Measurements from ENCODE around the gene POP7.
"Not testable (repeated sequence)": the region's sequence is repeated elsewhere in the genome, so short reads cannot be mapped to it uniquely, and the experiment has no call there.

Gene POP7

GRCh38 chr7:100705753-100706671, at the start of gene POP7:
Gene POP7 (plus strand): TSS chr7:100706121. CDS start chr7:100706831, 710 bp downstream.
- peak; percentile 99 for DNase-seq
- H3K4me3 Mint-ChIP-seq = peak within 1 kb of the TSS; percentile 93 to 99
- ATAC-seq = peak; percentile 98

DNA sequence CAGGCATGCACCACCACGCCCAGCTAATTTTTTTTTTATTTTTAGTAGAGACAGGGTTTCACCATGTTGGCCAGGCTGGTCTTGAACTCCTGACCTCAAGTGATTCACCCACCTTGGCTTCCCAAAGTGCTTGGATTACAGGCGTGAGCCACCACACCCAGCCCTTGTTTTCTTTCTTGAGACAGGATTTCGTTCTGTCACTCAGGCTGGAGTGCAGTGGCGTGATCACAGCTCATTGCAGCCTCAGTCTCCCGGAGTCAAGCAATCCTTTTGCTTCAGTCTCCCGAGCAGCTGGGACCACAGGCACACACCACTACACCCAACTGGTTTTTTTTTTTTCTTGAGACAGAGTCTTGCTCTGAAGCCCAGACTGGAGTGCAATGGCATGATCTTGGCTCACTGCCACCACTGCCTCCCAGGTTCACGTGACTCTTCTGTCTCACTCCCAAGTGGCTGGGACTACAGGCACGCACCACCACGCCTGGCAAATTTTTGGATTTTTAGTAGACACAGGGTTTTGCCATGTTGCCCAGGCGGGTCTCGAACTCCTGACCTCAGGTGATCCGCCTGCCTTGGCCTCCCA, 43.6 kb upstream of the POP7 start:
- not testable (repeated sequence) for H3K4me1 Mint-ChIP-seq, H3K27ac Mint-ChIP-seq, H3K9me3 Mint-ChIP-seq, H3K4me3 Mint-ChIP-seq, ATAC-seq, DNase-seq
- peaks cover 19% of the 10 kb centered on the region for H3K27me3 Mint-ChIP-seq

More at GRCh38 chr7:100705753-100706671, at the start of gene POP7:
- Mint-ChIP-seq H3K4me1 (peaks cover 24% of the 10 kb centered on the region), H3K27me3 (no peaks in the 10 kb centered on the region), H3K9me3 (no peaks in the 10 kb centered on the region), H3K27ac (peak within 1 kb of the TSS; percentile 95 to 99)

- Mint-ChIP-seq H3K4me1 (no peaks in the 10 kb centered on the region), H3K4me3 (no peak overlapping the region), H3K9me3 (peaks cover 0 to 4% of the 10 kb centered on the region in 2 donors), H3K27me3 (no peaks in the 10 kb centered on the region), H3K27ac (no peak overlapping the region)
- no peak for DNase-seq
- no peak for ATAC-seq
Observed at GRCh38 chr7:100665168-100665726, 40.7 kb upstream of the POP7 start.

DNA sequence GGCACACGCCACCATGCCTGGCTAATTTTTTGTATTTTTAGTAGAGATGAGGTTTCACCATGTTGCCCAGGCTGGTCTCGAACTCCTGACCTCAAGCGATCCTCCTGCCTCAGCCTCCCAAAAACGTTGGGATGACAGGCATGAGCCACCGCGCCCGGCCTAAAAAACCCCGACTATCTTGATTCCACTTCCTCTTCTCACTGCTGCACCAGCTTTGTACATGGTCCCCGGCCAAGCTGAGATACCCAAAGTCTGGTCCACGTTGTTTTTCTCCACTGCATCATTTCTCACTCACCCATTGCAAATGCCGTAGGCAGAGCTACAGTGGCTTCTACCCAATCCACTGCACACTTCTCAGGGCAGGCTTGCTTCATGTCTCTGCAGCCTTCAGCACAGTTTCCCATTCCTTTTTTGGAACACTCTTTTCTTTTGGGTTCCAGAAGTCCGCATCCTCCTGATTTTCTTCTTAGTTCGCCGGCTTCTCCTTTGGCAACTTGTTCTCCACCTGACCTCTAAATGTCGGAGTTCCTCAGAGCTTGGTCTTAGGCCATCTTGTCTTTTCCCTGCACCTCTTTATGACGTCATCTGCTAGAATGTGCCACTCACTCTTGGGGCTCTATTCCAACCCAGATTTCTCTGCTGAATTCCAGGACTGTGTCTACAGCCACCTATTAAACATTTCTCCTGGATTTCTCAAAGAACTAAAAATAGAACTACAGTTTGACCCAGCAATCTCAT, 38.4 kb upstream of the POP7 start:
- no peak for ATAC-seq
- Mint-ChIP-seq H3K27me3 (no peaks in the 10 kb centered on the region), H3K4me1 (peaks cover under 1% of the 10 kb centered on the region), H3K9me3 (peaks cover 0 to 4% of the 10 kb centered on the region in 2 donors), H3K27ac (no peak overlapping the region), H3K4me3 (no peak overlapping the region)
- no peak for DNase-seq

- H3K27me3 Mint-ChIP-seq = no peaks in the 10 kb centered on the region
- peaks cover 0 to 4% of the 10 kb centered on the region in 2 donors for H3K9me3 Mint-ChIP-seq
- DNase-seq (no peak), ATAC-seq (no peak)
- H3K4me3 Mint-ChIP-seq = no peak overlapping the region
- no peak overlapping the region for H3K27ac Mint-ChIP-seq
- H3K4me1 Mint-ChIP-seq = peaks cover 6% of the 10 kb centered on the region
Observed at GRCh38 chr7:100668069-100668449, 37.9 kb upstream of the POP7 start.

- not testable (repeated sequence) for H3K9me3 Mint-ChIP-seq, H3K27ac Mint-ChIP-seq, DNase-seq, H3K4me1 Mint-ChIP-seq, H3K27me3 Mint-ChIP-seq, H3K4me3 Mint-ChIP-seq, ATAC-seq
Observed at GRCh38 chr7:100669106-100669505, 36.8 kb upstream of the POP7 start.

DNA sequence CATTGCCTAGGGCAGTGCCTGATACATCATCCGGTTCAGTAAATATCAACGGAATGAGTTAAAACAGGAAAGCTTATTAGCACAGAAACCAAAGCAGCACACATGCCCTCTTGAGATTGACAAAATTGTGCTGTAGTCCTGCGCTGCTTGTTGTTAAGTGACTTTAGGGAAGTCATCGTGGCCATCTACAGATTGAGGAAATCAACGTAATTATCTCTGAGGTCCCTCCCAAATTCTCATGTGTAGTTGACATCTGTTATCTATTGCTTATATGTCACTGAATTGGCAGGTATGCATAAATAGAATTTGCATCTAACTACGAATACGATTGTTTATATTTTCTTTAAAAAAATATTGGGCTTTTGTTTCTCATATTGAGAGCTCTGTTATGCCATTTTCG, 35.8 kb upstream of the POP7 start:
- no peaks in the 10 kb centered on the region for H3K27me3 Mint-ChIP-seq
- H3K27ac Mint-ChIP-seq = no peak overlapping the region
- H3K4me3 Mint-ChIP-seq = no peak overlapping the region
- ATAC-seq (no peak), DNase-seq (no peak)
- H3K9me3 Mint-ChIP-seq = peaks cover 0 to 4% of the 10 kb centered on the region in 2 donors
- H3K4me1 Mint-ChIP-seq = peaks cover 10% of the 10 kb centered on the region

DNA sequence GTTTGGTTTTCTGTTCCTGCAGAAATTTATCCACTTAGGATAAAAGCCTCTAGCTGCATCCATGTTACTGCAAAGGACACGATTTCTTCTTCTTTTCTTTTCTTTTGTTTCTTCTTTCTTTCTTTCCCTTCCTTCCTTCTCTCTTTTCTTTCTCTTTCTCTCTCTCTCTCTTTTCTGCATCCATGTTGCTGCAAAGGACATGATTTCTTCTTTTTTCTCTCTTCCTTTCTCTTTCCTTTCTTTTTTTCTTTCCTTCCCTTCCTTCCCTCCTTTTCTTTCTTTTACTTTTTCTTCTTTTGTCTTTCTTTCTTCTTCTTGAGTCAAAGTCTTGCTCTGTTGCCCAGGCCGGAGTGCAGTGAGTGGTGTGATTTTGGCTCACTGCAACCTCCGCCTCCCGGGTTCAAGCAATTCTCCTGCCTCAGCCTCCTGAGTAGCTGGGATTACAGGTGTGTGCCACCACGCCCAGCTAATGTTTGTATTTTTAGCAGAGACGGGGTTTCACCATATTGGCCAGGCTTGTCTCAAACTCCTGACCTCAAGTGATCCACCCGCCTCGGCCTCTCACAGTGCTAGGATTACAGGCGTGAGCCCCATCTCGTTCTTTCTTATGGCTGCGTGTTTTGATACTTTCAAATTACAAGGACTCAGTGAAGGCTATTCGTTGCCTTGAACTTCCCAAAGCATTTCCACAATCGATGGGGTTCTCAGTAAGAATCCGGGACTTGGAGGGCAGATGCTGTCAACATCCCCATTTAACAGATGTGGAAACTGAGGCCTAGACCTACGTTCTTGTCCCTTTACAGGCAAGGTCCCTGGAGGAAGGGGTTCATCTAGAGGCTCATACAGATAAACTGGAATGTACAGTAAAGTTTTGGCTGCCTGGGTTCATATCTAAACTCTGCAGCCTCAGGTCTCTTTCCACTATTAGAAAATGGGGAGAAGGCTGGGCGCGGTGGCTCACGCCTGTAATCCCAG, 34.3 kb upstream of the POP7 start:
- Mint-ChIP-seq H3K4me3 (peak overlapping the region in 1 of 2 donors; percentile 90), H3K27ac (peak overlapping the region in 1 of 2 donors; percentile 35), H3K9me3 (peaks cover 0 to 4% of the 10 kb centered on the region in 2 donors), H3K27me3 (no peaks in the 10 kb centered on the region), H3K4me1 (peaks cover 15% of the 10 kb centered on the region)
- ATAC-seq (no peak), DNase-seq (no peak)

DNA sequence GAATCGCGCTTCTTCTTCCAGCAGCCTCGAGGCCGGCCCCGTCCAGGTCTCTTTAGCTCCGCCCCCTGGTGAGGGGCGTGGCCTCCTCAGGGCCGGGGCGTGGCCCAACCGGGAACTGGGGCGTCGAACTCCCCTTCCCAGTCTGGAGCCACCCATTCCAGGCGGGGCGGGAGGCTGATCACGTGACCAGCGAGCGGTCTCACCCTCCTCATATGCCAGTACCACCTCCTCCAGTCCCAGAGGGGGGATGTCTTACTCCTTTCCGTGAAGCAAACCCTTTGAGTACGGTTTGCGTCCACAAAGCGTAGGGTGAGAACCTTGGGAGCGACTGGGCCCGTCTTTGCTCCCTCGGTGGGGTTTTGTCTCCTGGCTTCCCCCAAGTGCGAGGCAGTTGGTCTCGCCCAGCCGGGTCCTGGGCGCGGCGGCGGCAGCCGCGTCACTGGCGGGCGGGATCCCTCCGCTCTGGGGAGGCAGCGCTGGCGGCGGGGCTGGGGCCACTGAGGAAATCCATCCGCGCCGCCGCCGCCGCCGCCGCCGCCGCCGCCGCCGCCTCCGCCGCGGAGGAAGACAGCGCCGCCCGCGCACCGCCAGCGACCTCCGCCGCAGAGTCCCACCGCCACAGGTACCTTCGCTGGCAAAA, 32.5 kb upstream of the POP7 start, which contains the start of gene GNB2:
Gene GNB2 (plus strand): TSS at position 439 of the 640 bp plus-strand sequence. CDS start 2,526 bp downstream, outside the sequence.
- H3K27me3 Mint-ChIP-seq = no peaks in the 10 kb centered on the region

DNA sequence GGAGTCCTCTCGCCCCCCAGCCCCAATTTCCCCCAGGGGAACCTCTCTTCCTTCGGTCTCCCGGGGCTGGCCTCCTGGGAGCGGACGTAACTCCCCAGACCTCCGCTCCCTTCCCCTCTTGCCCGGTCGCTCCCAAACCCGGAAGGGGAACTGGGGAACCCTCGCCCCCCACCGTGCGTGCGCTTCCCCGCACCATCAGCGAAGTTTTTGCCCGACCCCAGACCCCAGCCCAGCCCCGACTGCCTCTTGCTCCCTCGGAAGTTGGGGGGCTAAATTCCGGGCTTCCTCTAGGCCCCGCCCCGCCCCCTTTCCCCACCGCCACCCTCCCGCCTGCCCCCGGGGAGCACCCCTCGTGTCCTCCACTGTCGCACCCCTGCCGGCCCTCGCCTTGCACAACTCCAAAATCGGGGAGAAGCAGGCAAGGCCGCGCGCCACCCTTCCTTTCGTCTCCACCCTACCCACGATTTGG, 31.9 kb upstream of the POP7 start:
- no peak for DNase-seq
- peak overlapping the region; percentile 95 to 96 for H3K27ac Mint-ChIP-seq

More for the DNA sequence above, 32.5 kb upstream of the POP7 start, which contains the start of gene GNB2:
- peak within 1 kb of the TSS; percentile 97 to 98 for H3K27ac Mint-ChIP-seq
- peak within 1 kb of the TSS; percentile 90 to 91 for H3K4me3 Mint-ChIP-seq
- peaks cover 29% of the 10 kb centered on the region for H3K4me1 Mint-ChIP-seq
- no peaks in the 10 kb centered on the region for H3K9me3 Mint-ChIP-seq
- ATAC-seq (peak; percentile 75), DNase-seq (peak; percentile 98 to 99)

DNA sequence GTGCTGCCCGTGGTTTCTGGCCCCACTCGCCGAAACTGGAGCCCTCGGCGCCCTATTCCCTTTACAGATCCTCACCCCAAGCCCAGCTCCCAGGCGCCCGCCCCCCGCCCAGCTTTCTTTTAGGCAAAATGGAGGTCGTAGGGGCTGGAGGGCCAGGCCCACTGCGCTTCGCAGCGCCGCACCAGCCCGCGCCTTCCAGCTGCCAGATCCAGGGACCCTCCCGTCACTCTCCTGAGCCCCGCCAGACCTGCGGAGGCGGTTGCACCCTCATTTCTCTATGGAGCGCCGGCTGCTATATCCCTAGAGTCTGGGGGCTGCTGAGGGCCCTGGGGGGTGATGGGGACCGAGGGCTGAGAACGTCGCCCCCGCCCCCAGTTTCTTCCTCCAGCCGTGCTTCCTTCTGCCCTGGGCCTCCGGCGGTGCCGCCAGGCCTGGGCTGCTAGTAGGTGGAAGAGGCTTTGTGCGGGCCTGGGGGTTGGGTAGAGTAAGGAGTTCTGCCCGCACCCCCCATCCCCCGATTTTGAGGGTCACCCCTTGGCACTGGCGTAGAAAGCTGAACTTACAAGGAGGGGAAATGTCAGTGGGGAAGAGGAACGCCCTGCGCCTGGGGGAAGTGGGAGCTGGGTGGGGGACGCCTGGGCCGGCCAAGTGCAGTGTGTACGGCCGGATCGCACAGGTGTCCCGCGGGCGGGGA, 31.4 kb upstream of the POP7 start:
- Mint-ChIP-seq H3K4me3 (peak overlapping the region; percentile 90 to 91), H3K27me3 (no peaks in the 10 kb centered on the region), H3K4me1 (peaks cover 37% of the 10 kb centered on the region), H3K9me3 (no peaks in the 10 kb centered on the region), H3K27ac (peak overlapping the region; percentile 95 to 96)
- DNase-seq (no peak), ATAC-seq (no peak)

More for the DNA sequence above, 31.9 kb upstream of the POP7 start:
- Mint-ChIP-seq H3K4me3 (peak overlapping the region; percentile 90 to 91), H3K4me1 (peaks cover 31% of the 10 kb centered on the region), H3K9me3 (no peaks in the 10 kb centered on the region), H3K27me3 (no peaks in the 10 kb centered on the region)
- no peak for ATAC-seq

DNA sequence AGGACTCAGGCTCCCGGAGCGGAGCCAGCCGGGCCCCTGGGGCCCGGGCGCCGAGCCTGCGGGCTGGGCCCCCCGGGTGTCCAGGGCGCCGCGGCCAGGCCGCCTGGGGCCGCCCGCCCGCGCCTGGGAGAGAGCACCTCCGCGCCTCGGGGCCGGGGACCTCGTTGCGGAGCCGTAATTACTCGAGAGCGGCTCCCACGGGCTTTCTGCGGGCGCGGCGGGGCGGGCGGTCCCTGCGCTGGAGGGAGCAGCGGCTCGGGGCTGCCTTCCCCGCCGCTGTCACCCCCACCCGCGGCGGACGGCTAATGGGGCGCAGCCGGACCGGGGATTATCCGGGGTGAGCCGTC, 30.8 kb upstream of the POP7 start:
- peak overlapping the region; percentile 90 to 91 for H3K4me3 Mint-ChIP-seq
- no peaks in the 10 kb centered on the region for H3K27me3 Mint-ChIP-seq
- ATAC-seq (peak; percentile 2), DNase-seq (peak in 1 of 2 donors; percentile 46)
- H3K9me3 Mint-ChIP-seq = no peaks in the 10 kb centered on the region
- H3K27ac Mint-ChIP-seq = no peak overlapping the region
- peaks cover 42% of the 10 kb centered on the region for H3K4me1 Mint-ChIP-seq

GRCh38 chr7:100675581-100676350, 30.2 kb upstream of the POP7 start:
- Mint-ChIP-seq H3K27me3 (no peaks in the 10 kb centered on the region), H3K27ac (peak overlapping the region in 1 of 2 donors; percentile 44), H3K9me3 (no peaks in the 10 kb centered on the region), H3K4me3 (peak overlapping the region; percentile 86 to 89), H3K4me1 (peaks cover 49% of the 10 kb centered on the region)
- peak; percentile 61 for ATAC-seq
- DNase-seq = peak; percentile 76 to 87

Measured in stimulated activated naive CD8-positive, alpha-beta T cell treated with anti-CD3 and anti-CD28 coated beads, Interleukin-15, amount 100 ng/mL, for 72 hours (primary cell).